ENCODE results near the gene PARD3B.

Gene PARD3B

GRCh38 chr2:205177546-205177945 is 632.3 kb downstream of the PARD3B start:
- H4K20me1 ChIP-seq (ENCODE audit: insufficient read depth, low read length), result no peaks in the 10 kb centered on the region
- no peaks in the 10 kb centered on the region for H3K36me3 ChIP-seq (ENCODE audit: insufficient read depth, low read length)
- ATAC-seq (ENCODE audit: insufficient read depth, low read depth), result no peak
- no peak for TF ChIP-seq CTCF (IDR thresholded peaks at IDR 0.05; ENCODE audit: borderline replicate concordance, extremely low read depth, low read length, poor library complexity, severe bottlenecking)
- TF ChIP-seq EZH2 (IDR thresholded peaks at IDR 0.05; ENCODE audit: borderline replicate concordance, low read depth, low read length, severe bottlenecking), result no peak
- no peak overlapping the region for H3K4me3 ChIP-seq (ENCODE audit: low read depth in 1 of 2, low read length in 2 of 2)
- no peak overlapping the region for H3K27ac ChIP-seq (ENCODE audit: low read length)
- no peak for DNase-seq
- no peaks in the 10 kb centered on the region for H3K9me3 ChIP-seq (ENCODE audit: insufficient read depth, low read length, severe bottlenecking)
- no peaks in the 10 kb centered on the region for H3K79me2 ChIP-seq (ENCODE audit: insufficient read depth, low read length)
- H3K9ac ChIP-seq (ENCODE audit: low read depth, low read length), result no peak overlapping the region
- H3K27me3 ChIP-seq (ENCODE audit: insufficient read depth, low read length, poor library complexity), result no peaks in the 10 kb centered on the region
- no peak overlapping the region for H2AFZ ChIP-seq (ENCODE audit: low read depth, low read length)
- no peak overlapping the region for H3K4me2 ChIP-seq (ENCODE audit: insufficient read depth, low read length)
- H3K4me1 ChIP-seq (ENCODE audit: insufficient read depth, low read length), result no peaks in the 10 kb centered on the region

GRCh38 chr2:205180730-205181129 is 635.5 kb downstream of the PARD3B start:
- no peaks in the 10 kb centered on the region for H3K4me1 ChIP-seq (ENCODE audit: insufficient read depth, low read length)
- H3K9me3 ChIP-seq (ENCODE audit: insufficient read depth, low read length, severe bottlenecking), result no peaks in the 10 kb centered on the region
- no peak overlapping the region for H2AFZ ChIP-seq (ENCODE audit: low read depth, low read length)
- H3K4me2 ChIP-seq (ENCODE audit: insufficient read depth, low read length), result no peak overlapping the region
- H3K4me3 ChIP-seq (ENCODE audit: low read depth in 1 of 2, low read length in 2 of 2), result no peak overlapping the region
- ATAC-seq (ENCODE audit: insufficient read depth, low read depth) (no peak), DNase-seq (no peak)
- no peaks in the 10 kb centered on the region for H3K36me3 ChIP-seq (ENCODE audit: insufficient read depth, low read length)
- H3K79me2 ChIP-seq (ENCODE audit: insufficient read depth, low read length), result no peaks in the 10 kb centered on the region
- H3K9ac ChIP-seq (ENCODE audit: low read depth, low read length), result no peak overlapping the region
- H3K27me3 ChIP-seq (ENCODE audit: insufficient read depth, low read length, poor library complexity), result no peaks in the 10 kb centered on the region
- TF ChIP-seq CTCF (IDR thresholded peaks at IDR 0.05; ENCODE audit: borderline replicate concordance, extremely low read depth, low read length, poor library complexity, severe bottlenecking), result no peak
- TF ChIP-seq EZH2 (IDR thresholded peaks at IDR 0.05; ENCODE audit: borderline replicate concordance, low read depth, low read length, severe bottlenecking), result no peak
- H3K27ac ChIP-seq (ENCODE audit: low read length), result no peak overlapping the region
- H4K20me1 ChIP-seq (ENCODE audit: insufficient read depth, low read length), result no peaks in the 10 kb centered on the region

- Histone ChIP-seq H3K27me3 (ENCODE audit: insufficient read depth, low read length, poor library complexity) (peaks cover 4% of the 10 kb centered on the region), H3K79me2 (ENCODE audit: insufficient read depth, low read length) (no peaks in the 10 kb centered on the region), H2AFZ (ENCODE audit: low read depth, low read length) (no peak overlapping the region), H3K9me3 (ENCODE audit: insufficient read depth, low read length, severe bottlenecking) (no peaks in the 10 kb centered on the region), H3K4me1 (ENCODE audit: insufficient read depth, low read length) (no peaks in the 10 kb centered on the region), H3K36me3 (ENCODE audit: insufficient read depth, low read length) (no peaks in the 10 kb centered on the region), H3K4me3 (ENCODE audit: low read depth in 1 of 2, low read length in 2 of 2) (no peak overlapping the region), H4K20me1 (ENCODE audit: insufficient read depth, low read length) (no peaks in the 10 kb centered on the region), H3K4me2 (ENCODE audit: insufficient read depth, low read length) (no peak overlapping the region), H3K9ac (ENCODE audit: low read depth, low read length) (no peak overlapping the region), H3K27ac (ENCODE audit: low read length) (no peak overlapping the region)
- ATAC-seq (ENCODE audit: insufficient read depth, low read depth) (no peak), DNase-seq (no peak)
- TF ChIP-seq EZH2 (IDR thresholded peaks at IDR 0.05; ENCODE audit: borderline replicate concordance, low read depth, low read length, severe bottlenecking), result no peak
- no peak for TF ChIP-seq CTCF (IDR thresholded peaks at IDR 0.05; ENCODE audit: borderline replicate concordance, extremely low read depth, low read length, poor library complexity, severe bottlenecking)
These were observed 642.5 kb downstream of the PARD3B start for GRCh38 chr2:205187731-205188130.

All from DND-41 (cell line).